ENCODE results near the gene ACTN1.

DNA sequence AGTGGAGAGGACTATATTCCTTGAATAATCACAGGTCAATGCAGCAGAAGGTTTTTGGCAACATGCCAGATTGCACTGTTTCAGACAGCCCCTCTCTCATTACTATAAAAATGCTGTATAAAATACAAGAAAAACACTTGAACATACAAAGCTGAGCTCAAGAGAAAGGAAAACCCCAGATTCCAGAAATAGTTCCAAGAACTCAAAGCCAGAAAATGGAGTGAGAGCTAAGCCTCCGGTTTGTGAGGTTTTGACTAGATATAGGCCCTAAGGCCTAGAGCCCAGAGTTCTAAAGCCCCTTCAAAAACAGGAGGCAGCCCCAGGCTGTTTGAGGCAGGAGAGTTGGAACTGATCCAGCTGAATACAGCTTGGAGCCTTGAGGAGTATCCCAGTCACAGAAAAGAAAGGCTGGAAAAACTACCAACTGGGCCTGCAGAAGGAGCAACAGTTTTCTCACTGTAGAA, 29.4 kb upstream of the ACTN1 start:
- no peak for TF ChIP-seq CTCF (IDR thresholded peaks at IDR 0.05)
- TF ChIP-seq POLR2A (IDR thresholded peaks at IDR 0.05) = no peak

Measured in esophagus squamous epithelium (tissue), 4 donors.